Esophagus (tissue), 2 donors: Measurements from ENCODE around the gene RAD18. TPM values are rescaled to one million over a fixed set of nuclear protein-coding genes. Genes with fewer than 3 reads are reported as not detected.

ENCODE experiments used
- H3K27ac ChIP-seq, 2 donors: one replicate each; pipeline ENCODE4 v1.5.1; 2013; ENCODE audit warnings: low read depth in 2 of 2, mild to moderate bottlenecking in 2 of 2, inconsistent platforms in 1 of 2, low read length in 1 of 2, moderate library complexity in 1 of 2
- H3K27me3 ChIP-seq, 2 donors: one replicate each; pipeline ENCODE4 v1.6.1; 2013; ENCODE audit warnings: low read length in 2 of 2, control low read depth in 1 of 2, mild to moderate bottlenecking in 1 of 2; ENCODE audit not compliant: insufficient read depth in 2 of 2, control insufficient read depth in 1 of 2
- H3K36me3 ChIP-seq, 2 donors: one replicate each; pipeline ENCODE4 v1.6.1; 2013; ENCODE audit warnings: low read length in 1 of 2; ENCODE audit not compliant: control insufficient read depth in 2 of 2, insufficient read depth in 2 of 2
- H3K4me1 ChIP-seq, 2 donors: one replicate each; pipeline ENCODE4 v1.6.1; 2013; ENCODE audit warnings: low read length in 1 of 2; ENCODE audit not compliant: control insufficient read depth in 2 of 2, insufficient read depth in 2 of 2
- H3K4me3 ChIP-seq, 2 donors: one replicate each; pipeline ENCODE4 v1.5.1; 2013; ENCODE audit warnings: low read length in 2 of 2, mild to moderate bottlenecking in 2 of 2, low read depth in 1 of 2, moderate library complexity in 1 of 2
- H3K9me3 ChIP-seq, 2 donors: one replicate each; pipeline ENCODE4 v1.6.1; 2013; ENCODE audit warnings: mild to moderate bottlenecking in 2 of 2, low read depth in 1 of 2, low read length in 1 of 2, moderate library complexity in 1 of 2; ENCODE audit not compliant: control insufficient read depth in 2 of 2, insufficient read depth in 1 of 2
- WGBS, 2 donors: extraction: QIAGEN DNeasy Blood & Tissue Kit; methylation state at CpG; one replicate each; pipeline ENCODE4 v1.1.7; 2013; 5-methylcytosine and 5-hydroxymethylcytosine counted together
- polyA plus RNA-seq, 2 donors: library from polyadenylated mRNA; stranded (reverse); fragments of 200-250 nt; gene quantifications; one replicate each; pipeline ENCODE4 v1.2.3, GENCODE V29; 2013
- donor health status: healthy with polysubstance abuse.
- donor health status: Bipolar disorder and iron deficiency.

RAD18 gene
- polyA plus RNA-seq, 2 donors: 2.4 to 2.5 TPM

DNA sequence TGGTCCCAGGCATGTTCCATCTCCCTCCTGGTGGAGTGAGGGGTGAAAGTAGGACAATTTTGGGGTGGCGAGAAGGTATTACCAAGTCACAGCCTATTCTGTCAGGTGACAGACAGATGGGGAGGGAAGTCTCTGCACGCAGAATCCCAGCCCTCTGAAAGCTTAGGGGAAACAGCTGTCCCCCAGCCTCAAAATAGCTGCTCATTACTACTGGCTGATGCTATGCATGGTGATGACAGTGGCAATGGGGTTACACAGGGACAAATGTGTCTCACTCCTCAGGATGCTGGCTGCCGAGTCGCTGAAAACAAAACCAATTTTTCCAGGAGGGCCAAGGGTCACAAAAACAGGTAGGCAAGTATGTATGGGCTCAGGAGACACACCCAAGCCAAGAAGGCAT lies 125.0 kb downstream of the RAD18 start:
- WGBS, 2 donors: 79 to 87% methylated on average over 4 of the region's 4 CpGs
- Histone ChIP-seq H3K4me3 (no peak overlapping the region), H3K27ac (no peak overlapping the region), H3K27me3 (no peaks in the 10 kb centered on the region), H3K4me1 (no peaks in the 10 kb centered on the region), H3K36me3 (no peaks in the 10 kb centered on the region), H3K9me3 (peaks cover 0 to 4% of the 10 kb centered on the region in 2 donors)

DNA sequence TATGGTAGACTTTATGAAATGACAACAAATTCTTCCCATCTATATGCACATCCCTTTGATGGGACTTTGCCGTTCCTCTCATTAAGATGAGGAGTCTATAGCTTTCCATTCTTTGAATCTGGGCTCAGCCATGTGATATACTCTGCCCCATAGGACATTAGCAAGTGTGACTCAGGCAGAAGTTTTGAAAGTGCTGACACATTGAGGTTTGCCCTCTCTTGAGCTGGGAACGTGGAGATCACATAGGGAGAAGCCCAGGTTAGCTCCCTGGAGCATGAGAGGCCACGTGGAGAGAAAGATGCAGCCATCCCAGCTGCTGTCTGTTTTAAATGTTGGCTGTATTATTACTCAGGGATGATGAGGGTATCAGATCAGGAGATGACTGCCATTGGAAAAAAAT lies 126.1 kb downstream of the RAD18 start:
- WGBS, 2 donors: 71 to 74% methylated on average over 3 of the region's 3 CpGs
- H3K27ac ChIP-seq: no peak overlapping the region
- H3K9me3 ChIP-seq: peaks cover 0 to 4% of the 10 kb centered on the region in 2 donors
- H3K36me3 ChIP-seq: no peaks in the 10 kb centered on the region
- no peak overlapping the region for H3K4me3 ChIP-seq
- H3K4me1 ChIP-seq: no peaks in the 10 kb centered on the region
- H3K27me3 ChIP-seq: no peaks in the 10 kb centered on the region

DNA sequence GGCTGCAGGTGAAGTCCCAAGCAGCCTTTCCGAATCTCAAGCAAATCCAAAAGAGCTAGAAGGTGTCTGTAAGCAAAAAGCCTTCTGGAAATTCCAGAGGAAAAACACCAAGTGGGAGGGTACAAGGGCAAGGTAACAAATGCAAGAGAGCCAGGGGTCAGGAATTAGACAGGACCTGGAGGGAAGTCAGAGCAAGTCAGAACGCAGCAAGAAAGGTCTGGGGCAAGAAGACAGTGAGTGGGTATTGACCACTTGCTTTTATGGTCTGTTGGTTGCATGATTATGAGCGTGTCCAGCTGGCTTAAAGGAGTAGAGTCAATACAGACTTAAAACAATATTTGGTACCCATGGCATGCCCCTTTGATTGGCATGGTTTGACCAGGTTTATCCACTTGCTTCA lies 127.2 kb downstream of the RAD18 start:
- Histone ChIP-seq H3K9me3 (peaks cover 0 to 4% of the 10 kb centered on the region in 2 donors), H3K36me3 (no peaks in the 10 kb centered on the region), H3K4me1 (no peaks in the 10 kb centered on the region), H3K27ac (no peak overlapping the region), H3K4me3 (no peak overlapping the region), H3K27me3 (no peaks in the 10 kb centered on the region)
- 86 to 89% methylated on average over 3 of the region's 3 CpGs for WGBS, 2 donors

DNA sequence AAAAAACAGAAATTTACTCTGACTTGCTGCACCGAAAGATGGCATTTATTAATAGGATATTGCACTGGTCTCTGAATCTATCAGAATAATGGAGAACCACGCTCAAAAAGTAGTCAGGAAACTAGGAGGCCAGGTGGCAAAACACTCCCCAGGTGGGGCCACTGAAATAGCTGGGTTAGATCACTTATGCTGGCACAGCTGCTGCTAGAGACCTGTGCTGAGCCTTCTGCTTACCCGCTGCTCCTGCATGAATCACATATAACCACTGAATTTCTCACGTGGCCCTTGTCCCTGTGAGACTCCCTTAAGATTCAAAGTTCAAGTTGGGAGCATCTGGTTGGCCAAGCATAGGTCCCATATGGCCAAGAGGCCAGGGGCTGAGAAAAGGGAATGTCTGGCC lies 127.9 kb downstream of the RAD18 start:
- Histone ChIP-seq H3K9me3 (peaks cover 0 to 4% of the 10 kb centered on the region in 2 donors), H3K4me3 (no peak overlapping the region), H3K4me1 (no peaks in the 10 kb centered on the region), H3K27me3 (no peaks in the 10 kb centered on the region), H3K27ac (no peak overlapping the region), H3K36me3 (no peaks in the 10 kb centered on the region)
- WGBS, 2 donors: 74 to 80% methylated on average over 4 of the region's 4 CpGs

DNA sequence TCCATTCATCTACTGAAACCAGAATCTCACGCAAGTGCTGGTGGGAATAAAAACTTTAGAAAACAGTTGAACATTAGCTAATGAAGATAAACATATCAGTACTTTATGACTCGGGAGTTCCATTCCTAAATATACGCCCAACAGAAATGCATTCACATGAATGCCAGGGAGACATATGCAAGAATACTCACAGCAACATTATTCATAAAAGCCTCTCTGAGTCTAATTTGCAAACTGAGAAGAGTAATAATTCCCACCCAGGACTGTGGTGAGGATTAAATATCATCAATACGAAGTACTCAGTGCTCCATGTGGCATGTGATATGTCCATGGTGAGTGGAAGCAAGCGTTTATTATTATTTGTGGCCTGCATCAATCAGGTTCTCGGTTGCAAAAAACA lies 128.3 kb downstream of the RAD18 start:
- Histone ChIP-seq H3K4me1 (no peaks in the 10 kb centered on the region), H3K4me3 (no peak overlapping the region), H3K27me3 (no peaks in the 10 kb centered on the region), H3K27ac (no peak overlapping the region), H3K9me3 (peaks cover 0 to 4% of the 10 kb centered on the region in 2 donors), H3K36me3 (no peaks in the 10 kb centered on the region)
- 90 to 92% methylated on average over 6 of the region's 6 CpGs for WGBS, 2 donors

DNA sequence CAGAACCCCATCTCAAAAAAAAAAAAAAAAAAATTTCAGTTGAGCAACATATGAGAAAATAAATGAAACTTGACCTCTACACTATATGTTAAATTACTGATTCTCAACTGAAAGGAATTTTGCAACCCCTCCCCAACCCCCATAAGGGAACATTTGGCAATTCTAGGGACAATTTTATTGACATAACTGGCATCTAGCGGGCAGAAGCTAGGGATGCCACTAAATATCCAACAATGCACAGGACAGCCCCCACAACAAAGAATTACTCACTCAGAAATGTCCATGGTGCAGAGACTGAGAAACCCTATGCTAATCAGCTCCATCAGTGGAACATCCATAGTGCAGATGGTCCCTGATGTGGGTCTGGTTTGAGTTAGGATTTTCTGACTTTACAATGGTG lies 135.6 kb downstream of the RAD18 start:
- Histone ChIP-seq H3K4me3 (no peak overlapping the region), H3K27ac (no peak overlapping the region), H3K36me3 (no peaks in the 10 kb centered on the region), H3K27me3 (no peaks in the 10 kb centered on the region), H3K9me3 (no peaks in the 10 kb centered on the region), H3K4me1 (no peaks in the 10 kb centered on the region)
- WGBS, 2 donors: 91 to 93% methylated on average over 1 of the region's 1 CpG

Other genes starting within 250 kb of the RAD18 start
- gene CAV3, start 229.7 kb downstream of the RAD18 start, polyA plus RNA-seq: under 1 TPM in 1 of 2 donors, not detected in 1; 0.04 TPM
- gene OXTR, start 193.9 kb downstream of the RAD18 start, polyA plus RNA-seq: 1 to 10 TPM; 1.0 to 1.4 TPM